GM19043 (cell line): ENCODE data around the gene TFB2M.
A peak's percentile ranks its signal among the peaks of the same experiment; 100 is the strongest.
"Not testable (repeated sequence)": the region's sequence is repeated elsewhere in the genome, so short reads cannot be mapped to it uniquely, and the experiment has no call there.

Experiments
- ATAC-seq: cut with Tn5 transposase; IDR thresholded peaks from one replicate; pipeline ENCODE4 v1.9.1; 2021; ENCODE audit warnings: low read depth; ENCODE audit not compliant: unreplicated experiment

Gene TFB2M

GRCh38 chr1:246566128-246566812 is at the start of gene TFB2M, which contains the start of gene CNST:
TFB2M (minus strand) TSS chr1:246566261; CDS start chr1:246566138, 123 bp downstream.
CNST (plus strand) TSS chr1:246566456; CDS start chr1:246591563, 25,107 bp downstream.
- peak; percentile 90 for ATAC-seq

- no peak for ATAC-seq
Observed at GRCh38 chr1:246613096-246613758, 47.2 kb upstream of the TFB2M start.

- ATAC-seq: no peak
Observed at GRCh38 chr1:246609632-246610031, 43.6 kb upstream of the TFB2M start.

GRCh38 chr1:246608616-246609376 is 42.7 kb upstream of the TFB2M start:
- ATAC-seq: no peak

- ATAC-seq: no peak
Observed at GRCh38 chr1:246607462-246607861, 41.4 kb upstream of the TFB2M start.

- not testable (repeated sequence) for ATAC-seq
Observed at GRCh38 chr1:246605231-246605630, 39.2 kb upstream of the TFB2M start.

- no peak for ATAC-seq
Observed at GRCh38 chr1:246602194-246602593, 36.1 kb upstream of the TFB2M start.

- no peak for ATAC-seq
Observed at GRCh38 chr1:246600579-246600978, 34.5 kb upstream of the TFB2M start.

GRCh38 chr1:246599315-246599714 is 33.3 kb upstream of the TFB2M start:
- no peak for ATAC-seq

- ATAC-seq: no peak
Observed at GRCh38 chr1:246597971-246598370, 31.9 kb upstream of the TFB2M start.

GRCh38 chr1:246597340-246597739 is 31.3 kb upstream of the TFB2M start:
- ATAC-seq: no peak

- ATAC-seq: no peak
Observed at GRCh38 chr1:246595146-246595545, 29.1 kb upstream of the TFB2M start.

- no peak for ATAC-seq
Observed at GRCh38 chr1:246592695-246593094, 26.6 kb upstream of the TFB2M start.

- ATAC-seq: no peak
Observed at GRCh38 chr1:246591958-246592357, 25.9 kb upstream of the TFB2M start.

GRCh38 chr1:246591504-246591903 is 25.4 kb upstream of the TFB2M start:
- ATAC-seq: peak; percentile 98

GRCh38 chr1:246591047-246591446 is 25.0 kb upstream of the TFB2M start:
- peak; percentile 22 for ATAC-seq

- ATAC-seq: not testable (repeated sequence)
Observed at GRCh38 chr1:246589919-246590318, 23.9 kb upstream of the TFB2M start.

GRCh38 chr1:246588159-246588721 is 22.2 kb upstream of the TFB2M start:
- ATAC-seq: no peak

- ATAC-seq: no peak
Observed at GRCh38 chr1:246587606-246588005, 21.5 kb upstream of the TFB2M start.

- no peak for ATAC-seq
Observed at GRCh38 chr1:246587032-246587431, 21.0 kb upstream of the TFB2M start.
